NCI-H82 (cell line): ENCODE measurements around the gene CIC.
"Not testable (repeated sequence)": the region's sequence is repeated elsewhere in the genome, so short reads cannot be mapped to it uniquely, and the experiment has no call there.

Experiments
- DNase-seq: peaks from one replicate; lab custom pipeline; 2025; lab: John Stamatoyannopoulos, UW

The CIC gene

GRCh38 chr19:42333975-42334696, 65.1 kb downstream of the CIC start:
- DNase-seq = no peak

GRCh38 chr19:42334697-42335373, 65.8 kb downstream of the CIC start:
- DNase-seq = no peak

GRCh38 chr19:42335374-42335936, 66.4 kb downstream of the CIC start:
- no peak for DNase-seq

- DNase-seq = no peak
These were observed 66.9 kb downstream of the CIC start for GRCh38 chr19:42335971-42336370.

GRCh38 chr19:42339126-42339860, 70.2 kb downstream of the CIC start:
- not testable (repeated sequence) for DNase-seq

- not testable (repeated sequence) for DNase-seq
These were observed 70.9 kb downstream of the CIC start for GRCh38 chr19:42339922-42340321.

GRCh38 chr19:42343344-42344110, 74.5 kb downstream of the CIC start:
- peak; percentile 31 for DNase-seq

GRCh38 chr19:42344336-42344893, 75.4 kb downstream of the CIC start:
- no peak for DNase-seq
